GM19467 (cell line): ENCODE data around the gene SNX15.

Source experiments
- ATAC-seq: cut with Tn5 transposase; IDR thresholded peaks from one replicate; pipeline ENCODE4 v1.9.1; 2021; ENCODE audit warnings: mild to moderate bottlenecking, moderate library complexity; ENCODE audit not compliant: unreplicated experiment

The SNX15 gene

DNA sequence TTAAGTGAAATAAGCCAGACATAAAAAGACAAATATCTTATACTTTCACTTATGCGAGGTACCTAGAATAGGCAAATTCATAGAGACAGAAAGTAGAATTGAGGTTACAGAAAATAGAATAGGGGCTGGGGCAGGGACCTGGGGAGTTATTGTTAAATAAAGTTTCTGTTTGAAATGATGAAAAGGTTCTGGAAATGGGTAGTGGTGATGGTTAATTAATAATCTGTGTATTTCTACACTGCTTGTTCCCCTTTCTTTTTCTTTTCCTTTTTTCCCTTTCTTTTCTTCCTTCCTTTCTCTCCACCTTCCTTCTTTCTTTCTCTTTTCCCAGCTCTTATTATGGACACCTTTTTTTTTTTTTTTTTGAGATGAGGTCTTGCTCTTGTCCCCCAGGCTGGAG is 28.3 kb downstream of the SNX15 start:
- no peak for ATAC-seq

DNA sequence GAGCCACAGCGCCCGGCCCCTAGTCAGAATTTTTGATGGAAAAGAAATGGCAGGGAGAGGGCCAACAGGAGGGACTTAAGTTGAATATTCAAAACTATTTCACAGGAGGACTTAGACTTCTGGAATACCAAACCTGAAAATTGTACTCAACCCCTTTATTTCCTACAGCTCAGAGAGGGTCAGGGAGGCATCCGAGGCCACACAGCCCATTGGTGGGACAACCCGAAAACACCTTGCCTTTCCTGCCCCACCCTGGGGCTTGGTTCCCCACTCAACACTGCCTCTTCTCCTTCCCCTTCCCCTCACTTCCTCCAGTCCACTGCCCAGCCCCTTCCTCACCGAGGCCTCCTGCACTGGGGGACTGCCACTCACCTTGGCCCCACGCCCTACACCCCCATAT is 29.8 kb downstream of the SNX15 start:
- no peak for ATAC-seq

DNA sequence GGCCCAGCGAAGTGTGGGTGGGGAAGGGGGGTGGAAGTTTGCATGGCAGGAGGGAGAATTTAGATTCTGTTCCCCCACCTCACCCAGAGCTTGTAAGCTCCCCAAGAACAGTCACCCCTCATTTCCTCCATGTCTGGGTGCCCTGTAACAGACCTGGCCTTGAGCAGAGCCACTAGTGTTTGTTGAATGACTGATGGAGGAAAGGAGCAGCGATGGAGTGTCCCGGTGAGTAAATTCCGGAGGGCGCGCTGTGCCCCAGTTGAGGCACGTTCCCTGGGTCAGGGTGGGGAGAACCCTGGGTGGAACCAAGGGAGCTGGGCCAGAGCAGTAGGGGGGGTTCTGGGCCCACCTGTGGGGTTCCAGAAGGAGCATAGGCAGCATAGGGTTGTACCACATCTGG is 30.3 kb downstream of the SNX15 start:
- ATAC-seq: no peak

DNA sequence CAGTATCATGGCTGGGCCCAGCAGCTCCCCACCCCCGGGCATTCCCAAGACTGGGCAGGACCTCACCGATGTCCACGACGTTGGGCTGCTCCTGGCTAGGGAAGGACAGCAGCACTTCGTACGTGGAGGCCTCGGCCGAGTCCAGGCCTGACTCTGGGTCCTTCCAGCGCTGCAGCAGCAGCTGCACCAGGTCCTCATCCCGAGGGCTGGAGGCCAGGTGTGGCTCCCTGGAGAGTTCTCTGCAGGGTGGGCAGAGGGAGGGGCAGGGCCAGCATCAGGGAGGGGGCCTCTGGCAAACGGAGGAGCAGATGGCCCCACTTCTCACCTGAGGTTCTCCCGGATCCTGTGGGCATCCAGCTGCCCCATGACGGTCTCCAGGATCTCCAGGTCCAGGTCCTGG is 30.8 kb downstream of the SNX15 start:
- no peak for ATAC-seq

DNA sequence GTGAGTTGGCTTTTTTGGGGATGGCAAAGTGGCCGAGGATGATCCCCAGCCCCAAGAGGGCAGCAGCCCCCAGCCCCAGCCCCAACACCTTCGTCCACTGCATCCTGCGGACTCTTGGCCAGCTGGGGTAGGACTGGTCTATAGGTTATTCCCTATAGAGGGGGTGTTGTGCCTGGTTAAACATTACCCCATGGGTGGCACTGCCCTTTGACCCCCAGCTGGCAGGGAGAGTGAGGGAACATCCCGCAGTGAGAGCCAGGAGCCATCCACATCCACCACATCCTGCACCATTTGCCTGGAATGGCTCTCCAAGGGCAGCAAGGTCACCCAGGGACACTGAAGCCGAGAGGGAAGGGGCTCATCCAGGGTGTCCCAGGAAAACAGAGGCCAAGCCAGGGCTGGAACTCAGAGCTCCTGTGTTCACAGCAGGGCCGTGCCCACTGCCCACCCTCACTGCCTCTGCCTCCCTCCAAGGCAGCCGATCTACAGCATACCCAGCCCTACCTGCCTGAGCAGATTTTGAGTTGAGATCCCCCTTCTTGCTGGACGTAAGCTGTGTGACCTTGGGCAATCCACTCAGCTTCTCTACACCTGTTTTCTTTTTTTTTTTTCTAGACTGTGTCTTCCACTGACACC is 31.3 kb downstream of the SNX15 start, which contains the start of gene NAALADL1:
NAALADL1 (minus strand) TSS at position 135 of the 636 bp plus-strand sequence; CDS start at position 103, 32 bp downstream.
- ATAC-seq: no peak

DNA sequence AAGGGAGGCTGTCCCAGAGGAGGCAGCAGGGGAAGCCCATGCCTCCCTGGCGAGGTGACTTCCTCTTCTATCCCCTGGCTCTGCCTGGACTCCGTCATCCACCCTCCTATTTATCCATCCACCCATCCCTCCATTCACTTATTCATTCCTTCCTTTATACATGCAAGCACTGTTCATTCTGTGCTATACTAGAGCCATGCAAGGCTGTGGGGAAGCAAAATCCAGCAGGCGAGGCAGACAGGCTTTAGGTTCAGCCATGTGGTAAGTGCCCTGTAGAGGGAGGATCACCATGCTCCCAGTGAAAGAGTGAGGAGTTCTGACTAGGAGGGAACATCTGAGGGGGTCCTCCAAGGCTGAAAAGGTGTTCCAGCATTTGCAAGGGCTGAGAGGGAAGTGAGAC is 32.3 kb downstream of the SNX15 start:
- ATAC-seq: no peak

DNA sequence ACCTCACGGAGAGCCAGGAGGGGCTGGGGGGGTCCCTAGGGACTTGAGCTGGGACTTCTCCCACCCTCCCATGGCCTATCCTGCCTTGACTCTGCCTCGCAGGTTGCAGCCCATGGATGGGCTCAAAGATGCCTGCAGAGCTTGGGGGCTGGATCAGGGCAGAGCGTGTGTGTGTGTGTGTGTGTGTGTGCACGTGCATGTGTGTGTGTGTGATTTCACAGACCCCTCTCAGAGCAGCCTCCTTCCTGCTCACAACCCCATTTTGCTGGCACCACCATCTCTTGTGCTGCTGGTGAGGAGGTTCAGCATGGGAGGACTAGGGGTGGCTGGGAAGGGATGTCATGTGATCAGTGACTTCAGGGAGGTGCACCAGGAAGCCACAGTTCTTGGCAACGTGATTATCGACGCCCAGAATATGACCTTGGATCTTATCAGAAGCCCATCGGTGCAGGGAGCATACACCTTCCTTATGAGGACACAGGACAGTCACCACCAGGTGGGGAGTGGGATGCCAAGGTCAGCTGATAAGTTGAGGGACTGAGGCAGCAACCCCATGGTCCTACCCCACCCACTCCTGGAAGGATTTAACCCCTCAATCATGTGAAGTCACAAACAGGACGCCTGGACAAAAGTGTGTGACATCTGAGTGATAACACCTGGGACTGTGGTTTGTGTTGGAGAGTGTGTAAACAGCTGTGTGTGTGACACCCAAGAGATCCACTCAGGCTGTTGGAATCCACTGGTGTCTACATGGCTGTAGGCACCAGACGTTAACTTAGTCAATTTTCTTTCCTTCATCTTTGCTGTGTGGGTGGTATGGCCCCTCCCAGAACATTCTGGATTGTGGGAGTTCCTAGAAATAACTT is 33.0 kb downstream of the SNX15 start:
- no peak for ATAC-seq

DNA sequence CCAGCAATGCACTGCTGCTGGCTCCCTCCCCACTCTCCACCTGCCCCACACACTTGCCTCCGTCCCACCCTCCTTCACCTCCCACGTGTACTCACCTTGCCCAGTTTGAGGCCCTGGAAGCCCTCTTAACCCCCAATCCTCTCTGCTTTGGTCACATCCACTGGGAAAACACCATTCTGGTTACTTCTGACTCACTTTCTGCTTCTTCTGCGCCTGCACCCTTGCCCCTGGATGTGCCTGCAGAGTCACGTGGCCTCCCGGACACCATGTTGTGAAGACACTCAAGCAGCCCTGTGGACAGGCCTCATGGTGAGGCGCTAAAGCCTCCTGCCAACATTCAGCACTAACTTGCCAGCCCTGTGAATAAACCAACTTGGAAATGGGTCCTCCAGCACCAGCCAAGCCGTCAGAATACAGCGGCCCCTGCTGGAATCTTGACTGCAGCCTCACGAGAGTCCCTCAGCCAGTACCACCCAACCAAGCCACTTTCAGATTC is 33.7 kb downstream of the SNX15 start:
- no peak for ATAC-seq

DNA sequence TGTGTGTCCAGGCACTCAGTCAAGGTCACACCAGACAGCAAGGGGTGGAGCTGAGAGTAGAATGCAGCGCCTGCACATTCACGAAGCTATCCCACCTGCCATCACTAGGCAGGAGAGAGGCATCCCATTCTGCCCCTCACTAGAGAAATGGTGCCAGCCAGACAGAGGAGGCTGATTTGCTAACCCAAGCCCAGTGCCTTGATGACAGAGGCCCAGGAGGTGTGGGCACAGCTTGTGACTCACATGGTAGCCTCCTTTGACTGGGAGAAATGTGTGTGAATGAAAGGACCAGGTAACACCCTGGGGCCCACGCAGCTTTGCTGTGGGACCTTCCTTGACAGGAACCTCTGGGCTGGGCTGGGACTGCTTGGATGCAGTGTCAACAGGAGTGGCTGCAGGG is 36.3 kb downstream of the SNX15 start:
- no peak for ATAC-seq

DNA sequence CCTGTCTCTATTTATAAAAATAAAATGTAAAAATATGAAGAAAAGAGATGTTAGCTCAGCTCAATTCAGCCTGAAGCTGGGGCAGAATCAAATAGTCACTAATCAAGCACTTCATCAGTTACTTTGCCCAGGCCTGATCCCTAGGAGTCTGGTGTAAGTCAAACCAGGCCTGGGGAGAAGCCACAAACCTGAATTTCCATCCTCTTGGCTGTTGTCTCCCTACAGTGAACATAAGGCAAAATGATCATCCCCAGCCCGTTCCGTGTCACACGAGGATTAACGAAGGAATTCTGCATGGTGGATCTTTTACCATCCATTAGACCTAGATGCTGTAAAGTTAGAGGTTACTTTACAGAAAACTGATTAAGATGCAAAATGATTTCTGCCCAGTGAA is 37.6 kb downstream of the SNX15 start:
- ATAC-seq: no peak

DNA sequence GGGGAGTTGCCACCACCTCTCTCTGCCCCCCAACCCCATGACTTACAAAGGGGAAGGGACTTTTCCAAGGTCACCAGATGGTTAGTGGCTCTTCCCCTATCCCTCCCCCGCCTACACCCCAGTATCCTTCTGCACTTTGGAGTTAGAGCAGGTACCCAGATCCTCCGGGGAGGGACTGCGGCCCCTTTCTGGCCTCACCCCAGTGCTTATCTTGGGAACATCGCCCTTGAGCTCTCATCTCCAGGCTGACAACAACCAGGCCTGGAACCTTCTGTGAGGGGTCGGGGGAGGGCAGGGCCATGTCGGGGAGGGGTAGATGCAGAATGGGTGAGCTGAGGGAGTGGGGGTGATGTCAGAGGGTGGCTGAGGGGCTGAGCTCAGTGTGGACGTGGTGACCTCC is 38.6 kb downstream of the SNX15 start:
- no peak for ATAC-seq

DNA sequence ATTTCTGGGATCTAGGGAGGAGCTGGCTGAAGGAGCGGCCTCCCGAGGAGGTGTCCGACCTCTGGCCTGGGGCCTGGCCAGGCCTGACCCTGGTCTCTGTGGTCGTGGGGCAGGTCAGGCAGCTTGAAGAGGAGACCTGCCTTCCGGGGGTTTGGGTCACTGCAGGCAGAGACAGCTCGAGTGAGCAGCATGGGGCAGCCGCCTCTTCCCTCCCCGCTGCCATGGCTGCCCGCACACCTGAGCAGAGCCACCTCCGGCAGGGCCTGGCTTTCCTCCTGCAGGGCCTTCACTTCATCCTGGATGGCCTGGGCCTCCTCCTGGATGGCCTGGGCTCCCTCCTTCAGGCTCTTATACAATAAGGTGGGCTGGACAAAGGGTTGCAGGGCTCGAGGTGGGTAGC is 39.1 kb downstream of the SNX15 start:
- ATAC-seq: no peak

DNA sequence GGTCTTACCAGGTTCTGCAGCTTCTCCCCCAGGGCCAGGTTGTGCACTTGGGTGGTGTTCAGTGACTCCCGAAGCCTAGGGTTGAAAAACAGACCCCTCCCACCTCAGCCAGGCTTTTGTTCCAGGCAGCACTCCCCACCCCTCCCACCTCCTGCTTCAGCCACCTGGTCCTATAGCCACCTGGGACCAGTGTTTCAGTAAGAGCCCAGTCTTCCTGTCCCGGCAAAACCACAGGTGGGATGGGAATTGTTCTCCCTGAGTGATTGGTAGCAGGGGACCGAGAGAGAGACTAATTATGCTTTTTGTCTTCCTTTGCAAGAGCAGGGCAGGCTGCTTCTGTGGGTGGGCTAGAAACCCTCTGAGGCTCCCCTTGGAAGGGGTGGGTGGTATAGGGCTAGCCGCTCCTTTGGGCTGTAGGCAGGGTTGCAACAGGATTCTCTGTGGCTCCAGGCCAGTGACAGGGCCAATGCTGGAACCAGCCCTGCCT is 39.6 kb downstream of the SNX15 start:
- no peak for ATAC-seq

DNA sequence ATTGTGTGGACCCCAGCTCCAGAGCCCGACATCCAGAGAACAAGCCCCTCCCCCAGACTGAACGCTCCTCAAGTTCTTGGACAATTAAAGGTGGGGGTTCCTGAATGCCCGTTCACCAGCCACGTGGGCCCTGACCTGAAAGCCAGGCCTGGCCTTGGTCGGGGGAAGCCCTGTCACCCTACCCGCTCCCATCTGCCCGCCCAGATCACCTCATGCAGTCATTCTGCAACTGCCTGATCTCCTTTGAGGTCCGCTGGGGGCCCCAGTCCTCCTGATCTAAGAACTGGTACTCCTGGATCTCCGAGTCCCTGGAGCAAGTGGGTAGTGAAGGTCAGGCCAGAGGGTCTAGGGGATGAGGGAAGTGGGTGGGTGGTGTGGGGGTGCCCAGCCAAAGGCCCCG is 40.2 kb downstream of the SNX15 start:
- no peak for ATAC-seq

DNA sequence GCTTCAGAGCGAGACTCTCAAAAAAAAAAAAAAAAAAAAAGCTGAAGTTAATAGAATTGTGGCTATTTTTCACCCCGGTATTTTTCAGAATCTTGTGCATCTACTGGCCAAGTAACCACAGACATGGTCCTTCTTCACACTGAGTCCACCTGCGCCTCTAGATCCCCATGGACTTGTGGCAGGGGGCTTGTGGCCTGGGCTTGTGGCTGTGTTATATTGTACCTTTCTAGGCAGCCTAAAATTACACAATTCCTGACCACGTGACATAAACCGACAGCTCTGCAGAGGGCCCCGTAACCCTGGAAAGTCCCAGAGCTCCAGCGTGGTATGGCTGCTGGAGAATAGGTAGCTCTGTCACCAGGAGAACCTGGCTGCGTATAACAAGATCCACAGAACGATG is 42.0 kb downstream of the SNX15 start:
- no peak for ATAC-seq

DNA sequence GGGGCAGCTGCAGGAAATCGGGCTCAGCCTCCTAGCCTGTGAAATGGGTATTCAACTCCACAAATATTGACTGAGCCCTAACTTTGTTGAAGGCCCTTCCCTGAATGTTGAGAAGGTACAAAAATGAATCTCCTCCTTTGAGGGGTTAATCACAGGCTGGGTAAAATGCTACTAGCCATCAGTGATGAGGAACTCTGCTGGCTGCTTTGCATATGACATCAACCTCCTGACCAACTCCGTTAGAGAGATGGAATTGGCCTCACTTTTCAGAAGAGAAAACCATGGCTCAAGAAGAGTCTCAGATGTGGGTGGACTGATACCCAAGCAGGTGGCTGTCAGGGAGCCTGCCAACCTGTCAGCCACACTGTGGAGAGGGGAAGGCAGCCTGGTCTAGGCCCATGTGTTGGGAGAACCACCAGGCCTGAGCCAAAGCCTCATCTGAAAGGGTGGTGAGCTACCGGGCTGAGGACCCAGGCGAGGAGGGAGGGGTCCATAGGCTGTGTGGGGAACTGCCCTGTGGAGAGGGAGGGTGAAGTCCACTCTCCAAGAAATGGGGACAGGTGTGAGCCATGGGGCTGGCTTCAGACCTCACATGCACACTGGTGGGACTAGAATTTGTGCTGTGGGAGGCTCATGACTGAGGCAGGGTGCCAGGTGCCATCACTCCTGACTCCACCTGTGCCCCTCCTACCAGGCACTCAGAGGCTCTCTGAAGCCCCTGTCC is 44.8 kb downstream of the SNX15 start:
- no peak for ATAC-seq

DNA sequence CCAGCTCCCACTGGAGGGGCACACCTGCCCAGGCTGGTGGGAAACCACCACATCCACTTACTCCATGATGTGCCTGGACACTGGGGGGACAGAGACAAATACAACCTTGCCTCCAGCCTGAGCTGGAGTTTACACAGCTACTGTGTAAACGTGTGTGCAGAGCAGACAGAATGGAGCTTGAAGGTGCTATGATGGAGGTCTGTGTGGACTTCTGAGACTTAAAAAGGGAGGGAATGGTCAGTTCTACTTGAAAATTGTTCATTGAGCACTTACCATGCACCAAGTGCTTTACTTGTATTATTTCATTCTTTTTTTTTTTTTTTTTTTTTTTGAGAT is 45.4 kb downstream of the SNX15 start:
- no peak for ATAC-seq

DNA sequence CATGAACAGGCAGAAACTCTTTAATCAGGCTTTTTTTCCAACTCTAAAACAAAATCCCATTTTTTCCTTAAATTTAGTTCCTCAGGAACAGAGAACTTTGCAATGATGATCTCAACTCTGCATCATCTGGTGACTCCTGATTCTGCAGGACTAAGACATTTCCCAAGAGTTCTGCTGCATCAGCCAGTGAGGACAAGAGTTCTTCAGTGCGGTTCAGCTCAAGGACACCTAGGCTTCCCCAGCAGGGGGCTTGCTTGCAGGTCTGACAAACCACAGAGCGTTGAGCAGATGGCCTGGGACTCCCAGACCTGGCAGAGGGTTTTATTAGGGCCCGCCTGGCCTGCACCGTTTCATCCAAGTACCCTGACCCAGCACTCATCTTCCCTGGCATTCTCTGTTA is 50.2 kb downstream of the SNX15 start:
- no peak for ATAC-seq

DNA sequence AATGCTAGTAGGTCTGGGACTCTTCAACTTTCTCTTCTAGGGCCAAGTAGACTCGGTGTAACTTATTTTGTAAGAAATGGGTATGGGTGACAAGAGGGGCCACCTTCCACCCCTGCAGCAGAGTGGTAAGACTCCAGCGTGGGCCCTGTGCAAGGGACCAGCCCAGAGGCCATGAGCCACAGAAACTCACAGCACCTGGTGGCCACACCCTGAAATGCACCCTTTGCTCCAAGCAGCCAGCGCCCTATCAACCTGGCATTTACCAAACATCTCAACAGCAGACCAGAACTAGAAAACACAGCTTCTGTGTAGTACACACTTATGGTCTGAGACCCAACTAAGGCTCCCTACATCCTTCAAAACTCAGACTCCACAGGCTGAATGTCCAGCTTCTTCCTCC is 50.9 kb downstream of the SNX15 start:
- ATAC-seq: no peak

DNA sequence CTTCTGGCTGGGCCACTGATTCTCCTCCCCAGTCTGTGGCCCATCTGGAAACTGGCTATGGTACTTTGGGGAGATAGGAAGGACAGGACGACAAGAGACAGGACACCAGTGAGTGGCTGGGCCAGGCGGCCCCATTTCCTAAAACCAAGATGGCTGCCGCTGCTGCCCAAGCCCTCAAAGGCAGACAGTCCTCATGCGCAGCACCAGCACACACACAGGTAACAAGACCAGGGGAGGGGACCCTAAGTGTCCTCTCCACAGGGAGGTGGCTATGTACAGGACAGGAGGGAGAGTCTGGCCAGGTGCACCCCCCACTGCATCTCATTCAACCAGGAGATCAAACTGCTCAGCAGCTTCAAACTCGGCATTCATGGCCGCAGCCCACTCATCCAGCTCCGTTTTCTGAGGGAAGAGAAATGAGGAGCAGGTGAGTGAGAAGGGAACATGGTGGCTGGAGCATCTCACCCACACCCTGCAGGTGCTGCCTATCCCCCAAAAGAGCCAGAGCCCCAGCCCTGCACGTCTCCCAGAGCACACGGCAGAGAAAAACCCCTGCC is 51.6 kb downstream of the SNX15 start:
- ATAC-seq: no peak

DNA sequence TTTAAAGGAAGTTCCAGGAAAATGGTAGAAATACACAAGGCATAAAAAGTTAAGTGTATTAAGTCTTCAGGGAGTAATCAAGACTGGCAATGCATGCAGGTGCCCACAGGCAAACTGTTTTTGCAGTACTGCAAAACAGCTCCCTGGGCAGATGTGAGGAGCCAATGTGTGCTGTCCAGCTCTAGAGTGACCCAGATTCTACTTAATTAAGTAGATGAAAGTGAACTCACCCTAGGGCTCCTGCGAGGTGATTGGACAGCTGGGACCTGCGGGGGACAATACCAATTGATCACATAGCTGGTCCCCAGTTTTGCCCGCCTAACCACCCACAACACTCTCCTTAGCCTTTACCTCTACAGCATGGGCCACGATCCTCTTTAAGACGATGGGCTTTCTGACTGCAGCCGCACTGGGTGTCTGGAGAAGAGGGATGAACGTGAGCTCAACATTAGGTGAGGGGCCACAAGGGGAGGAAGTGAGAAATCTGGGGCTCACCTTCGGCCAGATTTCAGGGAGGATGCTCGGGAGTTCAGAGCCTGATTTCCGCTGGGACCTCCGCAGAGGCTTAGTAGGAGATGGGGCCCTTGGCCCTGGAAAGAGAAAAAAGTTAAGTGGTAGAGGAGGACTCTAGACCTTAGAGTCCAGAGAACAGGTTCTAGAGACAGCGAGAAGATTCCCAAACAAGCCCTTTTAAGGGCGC is 56.0 kb downstream of the SNX15 start:
- peak; percentile 17 for ATAC-seq
